GM12874 (cell line): ENCODE data around the gene DGLUCY.

ENCODE experiments used
- TF ChIP-seq, protein P1 (sequence below): IDR thresholded peaks from 2 replicates; pipeline ENCODE4 v1.5.1; 2011; ENCODE audit warnings: low read depth, mild to moderate bottlenecking, control low read depth, low read length, moderate library complexity; ENCODE audit not compliant: insufficient read depth

Gene DGLUCY

GRCh38 chr14:91144425-91145145, 30.7 kb downstream of the DGLUCY start:
- TF ChIP-seq, protein P1, sequence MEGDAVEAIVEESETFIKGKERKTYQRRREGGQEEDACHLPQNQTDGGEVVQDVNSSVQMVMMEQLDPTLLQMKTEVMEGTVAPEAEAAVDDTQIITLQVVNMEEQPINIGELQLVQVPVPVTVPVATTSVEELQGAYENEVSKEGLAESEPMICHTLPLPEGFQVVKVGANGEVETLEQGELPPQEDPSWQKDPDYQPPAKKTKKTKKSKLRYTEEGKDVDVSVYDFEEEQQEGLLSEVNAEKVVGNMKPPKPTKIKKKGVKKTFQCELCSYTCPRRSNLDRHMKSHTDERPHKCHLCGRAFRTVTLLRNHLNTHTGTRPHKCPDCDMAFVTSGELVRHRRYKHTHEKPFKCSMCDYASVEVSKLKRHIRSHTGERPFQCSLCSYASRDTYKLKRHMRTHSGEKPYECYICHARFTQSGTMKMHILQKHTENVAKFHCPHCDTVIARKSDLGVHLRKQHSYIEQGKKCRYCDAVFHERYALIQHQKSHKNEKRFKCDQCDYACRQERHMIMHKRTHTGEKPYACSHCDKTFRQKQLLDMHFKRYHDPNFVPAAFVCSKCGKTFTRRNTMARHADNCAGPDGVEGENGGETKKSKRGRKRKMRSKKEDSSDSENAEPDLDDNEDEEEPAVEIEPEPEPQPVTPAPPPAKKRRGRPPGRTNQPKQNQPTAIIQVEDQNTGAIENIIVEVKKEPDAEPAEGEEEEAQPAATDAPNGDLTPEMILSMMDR, result no peak

DNA sequence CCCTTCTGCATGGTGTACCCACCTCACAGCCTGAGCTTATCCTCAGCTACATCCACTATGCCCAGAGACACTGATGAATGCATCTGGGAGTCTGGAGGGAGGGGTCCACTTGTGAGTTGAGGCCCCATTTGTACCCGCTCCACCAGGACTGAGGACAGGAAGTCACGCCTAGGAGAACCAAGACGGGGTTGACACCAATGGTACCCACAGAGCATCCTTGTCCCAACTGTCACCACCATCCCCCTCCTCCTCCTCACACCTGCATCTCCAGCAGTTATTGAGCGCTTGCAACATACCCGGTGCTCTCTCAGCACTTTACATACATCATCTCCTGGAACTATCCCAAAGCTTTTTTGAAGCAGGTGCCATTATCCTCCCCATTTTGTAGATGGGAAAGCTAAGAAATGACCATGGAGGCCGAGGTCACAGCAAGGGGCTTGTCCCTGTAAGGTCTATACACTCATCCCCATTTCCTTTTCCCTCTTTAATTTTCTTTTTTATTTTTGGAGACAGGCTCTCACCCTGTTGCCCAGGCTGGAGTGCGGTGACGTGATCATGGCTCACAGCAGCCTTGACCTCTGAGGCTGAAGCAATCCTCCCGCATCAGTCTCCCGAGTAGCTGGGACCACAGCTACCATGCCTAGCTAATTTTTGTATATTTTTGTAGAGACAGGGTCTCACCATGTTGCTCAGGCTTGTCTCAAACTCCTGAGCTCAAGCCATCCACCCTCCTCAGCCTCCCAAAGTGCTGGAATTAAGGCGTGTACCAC, 31.7 kb downstream of the DGLUCY start:
- TF ChIP-seq, protein P1, result no peak

DNA sequence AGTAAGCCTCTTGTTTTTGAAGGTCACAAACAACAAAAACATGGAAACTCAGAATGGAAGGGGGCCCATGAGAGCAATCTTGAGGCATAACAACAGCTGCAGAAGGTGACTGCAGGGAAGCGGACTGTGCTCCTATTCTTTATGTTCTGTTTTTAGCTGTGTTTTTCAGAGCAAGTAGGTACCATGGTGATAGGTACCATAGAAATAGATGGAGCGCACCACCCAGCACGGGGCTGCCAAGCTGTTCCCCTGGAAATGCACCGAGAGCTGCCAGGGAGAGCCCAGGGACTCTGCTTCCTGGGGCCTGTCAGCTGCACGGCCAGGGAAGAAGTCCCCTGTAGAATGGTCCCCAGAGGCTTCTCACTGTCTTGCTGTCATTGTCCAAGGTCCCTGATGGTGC, 32.8 kb downstream of the DGLUCY start:
- TF ChIP-seq, protein P1, result no peak

- TF ChIP-seq, protein P1, result no peak
Measured at GRCh38 chr14:91149462-91149861, 35.6 kb downstream of the DGLUCY start.

GRCh38 chr14:91152499-91152898, 38.6 kb downstream of the DGLUCY start:
- TF ChIP-seq, protein P1, result no peak

DNA sequence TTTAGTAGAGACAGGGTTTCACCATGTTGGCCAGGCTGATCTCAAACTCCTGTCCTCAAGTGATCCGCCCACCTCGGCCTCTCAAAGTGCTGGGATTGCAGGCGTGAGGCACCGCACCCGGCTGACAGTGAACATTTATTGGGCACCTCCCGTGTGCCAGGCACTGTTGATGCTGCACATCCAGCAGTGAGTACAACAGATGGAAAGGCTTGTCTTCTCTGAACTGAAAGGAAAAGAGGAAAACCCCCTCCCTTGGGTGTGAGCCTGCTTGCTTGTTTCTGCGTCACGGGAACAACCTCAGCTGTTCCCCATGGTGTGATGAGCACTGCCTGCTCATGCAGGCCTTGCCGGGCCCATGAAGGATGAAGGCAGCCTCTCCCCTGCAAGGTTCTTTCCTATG, 39.5 kb downstream of the DGLUCY start:
- TF ChIP-seq, protein P1, result no peak

GRCh38 chr14:91154851-91155625, 41.2 kb downstream of the DGLUCY start:
- TF ChIP-seq, protein P1, result no peak
